Activated CD4-positive, alpha-beta T cell treated with anti-CD3 and anti-CD28 coated beads, Interleukin-10, Interleukin-2, amounts not matched to agents 100 ng/mL and 50 ng/mL, durations not matched to agents 16 hours and 8 hours (primary cell): ENCODE results near the gene SERF2.

ENCODE experiments used
- DNase-seq: peaks from one replicate; pipeline ENCODE4 v3.0.0-alpha.2; 2020

Gene SERF2

DNA sequence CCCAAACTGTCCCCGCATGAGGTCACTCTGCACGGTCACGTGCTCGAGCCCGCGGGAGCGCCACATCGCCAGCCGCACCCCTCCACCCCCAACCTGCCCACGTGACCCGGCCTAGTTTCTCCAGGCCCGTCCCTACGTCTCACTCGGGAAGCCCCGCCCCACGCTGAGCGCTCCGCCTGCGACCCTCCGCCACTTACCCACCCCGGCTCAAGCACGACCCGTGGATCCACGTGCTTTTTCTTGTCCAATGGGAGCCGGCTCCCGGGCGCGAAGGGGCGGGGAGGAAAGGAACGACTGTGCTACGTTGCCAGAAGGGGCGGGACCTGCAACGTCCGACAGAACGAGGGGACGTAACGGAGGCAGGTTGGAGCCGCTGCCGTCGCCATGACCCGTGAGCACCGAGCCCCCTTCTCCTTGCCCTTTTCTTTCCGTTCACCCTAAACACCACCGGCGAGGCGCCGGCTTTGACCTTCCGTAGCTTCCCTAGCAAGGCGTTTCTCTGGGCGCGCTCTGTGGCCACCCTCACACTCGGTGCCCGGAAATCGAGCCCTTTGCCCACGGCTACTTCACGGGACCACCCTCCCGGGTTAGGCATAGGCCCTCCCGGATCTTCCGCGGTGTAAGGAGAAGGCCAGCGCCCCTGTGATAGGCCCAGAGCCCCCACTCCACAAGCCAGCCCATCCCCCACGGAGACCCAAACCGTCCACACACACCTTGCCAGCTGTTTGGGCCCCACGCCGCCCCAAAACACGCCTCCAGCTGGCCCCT is at the start of gene SERF2:
Gene SERF2 (plus strand): TSS at position 328 of the 768 bp plus-strand sequence. CDS start 57 bp downstream, at position 385.
- DNase-seq: peak; percentile 100

DNA sequence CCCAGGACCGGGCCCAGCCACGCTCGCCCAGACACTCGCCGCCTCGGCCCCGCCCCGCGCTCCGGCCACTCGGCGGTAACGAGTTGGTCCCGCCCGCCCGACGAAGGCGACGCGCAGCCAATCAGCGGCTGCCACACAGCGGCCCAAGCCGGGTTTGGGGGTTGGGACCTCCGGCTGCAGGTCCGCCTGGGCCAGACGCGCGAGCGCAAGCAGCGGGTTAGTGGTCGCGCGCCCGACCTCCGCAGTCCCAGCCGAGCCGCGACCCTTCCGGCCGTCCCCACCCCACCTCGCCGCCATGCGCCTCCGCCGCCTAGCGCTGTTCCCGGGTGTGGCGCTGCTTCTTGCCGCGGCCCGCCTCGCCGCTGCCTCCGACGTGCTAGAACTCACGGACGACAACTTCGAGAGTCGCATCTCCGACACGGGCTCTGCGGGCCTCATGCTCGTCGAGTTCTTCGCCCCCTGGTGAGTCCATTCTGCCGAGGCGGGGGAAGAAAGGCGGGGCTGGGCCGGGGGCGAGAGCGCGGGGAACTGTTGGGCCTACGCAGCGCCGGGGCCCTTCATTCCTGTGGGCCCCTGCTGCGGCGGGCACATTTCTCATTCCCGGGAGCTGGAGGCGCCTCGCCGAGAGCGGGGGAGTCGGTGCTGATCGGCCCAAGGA is 45.7 kb upstream of the SERF2 start, which contains the start of gene PDIA3:
Gene PDIA3 (plus strand): TSS at position 194 of the 658 bp plus-strand sequence. CDS start 102 bp downstream, at position 296.
- DNase-seq: peak; percentile 96

DNA sequence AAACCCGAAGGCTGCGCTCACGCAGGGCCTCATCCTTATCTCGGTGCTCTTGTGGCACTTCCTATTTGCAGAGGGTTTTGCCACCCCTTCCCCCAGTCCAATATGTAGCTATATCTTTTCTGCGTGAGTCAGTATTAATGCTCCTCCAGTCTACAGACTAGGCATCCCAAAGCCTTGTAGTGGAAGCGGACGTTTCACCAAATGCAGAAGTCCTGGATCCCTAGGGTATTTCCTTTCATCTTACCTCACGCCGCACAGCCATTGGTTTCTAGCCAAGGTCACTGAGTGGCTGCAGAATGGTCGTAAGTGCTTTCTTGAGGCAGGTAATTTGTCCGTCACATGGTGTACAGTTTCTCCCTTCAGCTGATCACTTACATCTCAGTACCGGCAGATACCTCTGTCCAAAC is 45.2 kb upstream of the SERF2 start:
- DNase-seq: peak; percentile 27

DNA sequence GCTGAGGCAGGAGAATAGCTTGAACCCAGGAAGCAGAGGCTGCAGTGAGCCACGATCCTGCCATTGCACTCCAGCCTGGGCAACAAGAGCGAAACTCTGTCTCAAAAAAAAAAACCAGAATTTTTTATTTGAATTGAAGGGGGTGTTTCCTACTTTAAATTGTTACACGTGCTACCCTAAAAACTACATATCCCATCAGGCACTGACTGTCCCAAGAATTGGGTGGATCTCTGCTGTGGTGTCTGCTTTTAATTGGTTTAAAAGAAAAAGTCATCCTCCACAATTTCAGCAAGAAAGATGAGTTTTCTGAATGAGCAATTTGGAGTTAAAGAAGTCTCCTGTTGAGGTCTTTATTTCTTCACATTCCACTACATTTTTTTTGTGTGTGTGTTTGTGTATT is 43.7 kb upstream of the SERF2 start:
- peak; percentile 47 for DNase-seq

DNA sequence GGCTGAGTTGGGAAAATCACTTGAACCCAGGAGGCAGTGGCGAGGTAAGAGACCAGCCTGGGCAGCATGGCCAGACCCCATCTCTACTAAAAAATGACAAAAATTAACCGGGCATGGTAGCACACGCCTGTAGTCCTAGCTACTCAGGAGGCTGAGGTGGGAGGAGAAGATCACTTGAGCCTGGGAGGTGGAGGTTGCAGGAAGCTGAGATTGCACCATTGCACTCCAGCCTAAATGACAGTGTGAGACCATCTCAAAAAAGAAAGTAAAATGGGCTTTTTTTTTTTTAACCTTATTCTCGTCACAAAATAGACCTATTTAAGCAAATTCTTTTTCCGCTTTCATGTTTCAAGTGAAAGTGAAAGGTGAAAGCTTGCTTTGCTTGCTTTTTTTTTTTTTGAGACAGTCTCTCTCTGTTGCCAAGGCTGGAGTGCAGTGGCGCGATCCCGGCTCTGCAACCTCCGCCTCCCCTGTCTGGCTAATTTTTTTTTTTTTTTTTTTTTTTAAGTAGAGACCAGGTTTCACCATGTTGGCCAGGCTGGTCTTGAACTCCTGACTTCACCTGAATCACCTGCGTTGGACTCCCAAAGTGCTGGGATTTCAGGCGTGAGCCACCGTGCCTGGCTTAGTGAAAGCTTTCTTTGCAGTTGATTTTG is 42.3 kb upstream of the SERF2 start:
- DNase-seq: peak; percentile 78

DNA sequence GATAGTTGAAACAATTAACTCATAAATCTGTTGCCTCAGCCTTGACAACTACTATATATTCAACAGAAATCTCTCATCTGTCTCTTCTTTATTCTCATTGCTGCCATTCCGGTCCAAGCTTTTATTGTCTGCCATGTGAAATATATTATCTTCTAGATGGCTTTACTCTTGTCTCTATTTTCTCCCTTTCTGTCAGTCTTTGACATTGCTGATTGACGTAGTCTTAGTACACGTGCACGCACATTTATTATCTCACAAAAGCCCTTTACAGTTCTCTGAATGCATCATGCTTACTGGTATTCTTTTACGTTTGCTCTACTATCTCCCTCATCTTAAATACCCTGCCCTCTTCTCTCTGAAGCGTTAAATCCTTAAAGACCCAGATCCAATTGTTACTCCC is 40.2 kb upstream of the SERF2 start:
- DNase-seq: no peak

DNA sequence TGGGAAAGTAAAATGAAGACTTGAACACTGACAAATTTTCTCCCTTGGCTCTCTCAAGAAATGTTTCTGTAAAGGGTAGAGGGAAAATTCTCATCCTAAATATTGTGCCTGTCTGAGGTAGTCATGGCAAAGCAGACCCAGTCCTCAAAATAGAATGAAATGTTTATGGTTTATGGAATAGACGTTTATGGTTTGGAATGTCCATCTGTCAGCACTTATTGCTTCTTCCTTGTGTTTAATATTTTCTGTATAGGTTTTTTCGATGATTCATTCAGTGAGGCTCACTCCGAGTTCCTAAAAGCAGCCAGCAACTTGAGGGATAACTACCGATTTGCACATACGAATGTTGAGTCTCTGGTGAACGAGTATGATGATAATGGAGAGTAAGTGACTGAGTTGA is 29.3 kb upstream of the SERF2 start:
- no peak for DNase-seq

DNA sequence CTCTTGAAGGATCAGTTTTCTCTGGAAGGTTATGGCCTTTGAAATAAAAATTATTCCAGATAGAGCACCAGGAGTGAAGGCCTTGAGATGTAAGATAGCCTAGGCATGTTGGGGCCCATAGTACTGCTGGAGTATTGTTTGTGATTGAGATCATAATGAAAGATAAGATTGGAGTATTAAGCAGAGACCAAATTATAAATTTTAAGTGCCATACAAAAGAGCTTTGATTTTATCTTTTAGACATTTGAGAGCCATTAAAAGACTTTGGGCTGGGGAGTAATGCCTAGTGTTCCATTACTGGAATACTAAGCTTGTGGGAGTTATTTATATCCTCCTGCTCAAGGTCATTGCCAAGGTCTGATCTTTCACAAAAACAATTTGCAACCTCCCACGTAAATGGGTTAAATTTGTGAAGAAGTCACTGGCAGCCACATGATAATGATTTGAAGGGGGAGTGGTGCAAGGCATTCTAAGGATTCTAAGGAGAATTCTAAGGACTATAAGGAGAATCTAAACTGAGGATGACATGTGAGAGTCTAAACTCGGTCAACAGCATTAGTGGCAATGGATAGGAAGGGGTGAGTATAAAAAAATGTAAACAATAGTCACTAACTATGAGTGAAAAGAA is 28.2 kb upstream of the SERF2 start:
- no peak for DNase-seq

DNA sequence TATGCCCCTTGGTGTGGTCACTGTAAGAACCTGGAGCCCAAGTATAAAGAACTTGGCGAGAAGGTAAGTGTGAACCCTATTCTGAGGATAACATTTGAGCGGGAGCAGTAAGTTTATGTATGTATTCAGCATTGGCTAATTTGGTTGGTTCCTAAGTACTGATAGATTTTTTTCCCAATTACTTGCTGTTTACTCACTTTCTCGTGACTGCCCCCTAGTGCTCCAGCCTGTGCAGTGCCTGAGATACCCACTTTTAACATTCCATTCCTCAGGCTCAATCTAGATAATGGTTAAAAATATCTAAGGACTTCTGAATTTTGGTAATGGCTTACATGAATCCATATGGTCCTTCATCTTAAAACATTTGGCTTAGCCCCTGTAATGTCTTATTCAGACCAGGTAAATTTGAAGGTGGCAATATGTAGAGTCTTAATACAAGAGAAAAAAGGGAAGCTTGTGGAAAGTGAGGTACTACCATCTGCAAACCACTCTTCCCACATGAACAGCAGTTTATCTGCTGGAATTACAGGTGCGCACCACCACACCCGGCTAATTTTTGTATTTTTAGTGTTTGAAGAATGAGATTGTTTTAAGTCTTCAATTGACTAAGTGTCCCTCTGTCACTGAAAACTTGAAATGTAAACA is 22.4 kb upstream of the SERF2 start:
- peak; percentile 59 for DNase-seq

DNA sequence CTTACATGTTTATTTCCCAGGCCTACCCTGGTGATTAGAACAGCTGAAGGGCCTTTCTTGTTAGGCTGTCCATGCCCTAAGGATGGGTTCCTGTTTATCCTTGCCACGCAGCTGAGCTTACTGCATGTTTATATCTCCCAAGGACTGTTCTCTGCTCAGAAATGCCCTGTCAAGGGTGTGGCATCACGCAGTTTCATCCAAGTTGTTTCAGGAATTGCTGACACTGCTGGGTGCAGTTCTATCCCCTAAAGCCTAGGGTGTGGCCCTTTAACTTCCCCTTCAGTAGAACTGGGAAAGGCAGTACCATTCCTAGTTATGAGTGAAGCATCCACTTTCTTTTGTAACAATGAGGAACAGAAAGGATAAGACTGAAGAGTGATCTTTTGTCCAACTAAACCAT is 20.3 kb upstream of the SERF2 start:
- DNase-seq: no peak

DNA sequence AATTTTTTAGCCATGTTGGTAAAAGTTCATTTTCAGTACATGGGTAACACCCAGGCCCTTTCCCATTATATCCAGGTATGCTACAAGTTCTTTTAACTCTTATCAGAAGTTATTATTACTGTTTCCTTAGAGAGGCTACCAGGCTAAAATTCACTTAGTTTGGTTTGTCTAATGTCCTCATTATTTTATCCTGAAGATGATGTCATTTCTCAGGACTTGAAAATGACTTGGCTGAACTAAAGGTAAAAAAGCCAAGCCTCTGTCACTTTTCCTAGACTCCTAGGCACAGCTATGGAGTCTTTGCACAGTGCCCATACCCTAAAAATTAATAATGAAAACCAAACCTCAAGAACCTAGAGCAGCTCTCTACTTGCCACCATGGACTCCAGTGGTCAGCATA is 19.5 kb upstream of the SERF2 start:
- DNase-seq: no peak

DNA sequence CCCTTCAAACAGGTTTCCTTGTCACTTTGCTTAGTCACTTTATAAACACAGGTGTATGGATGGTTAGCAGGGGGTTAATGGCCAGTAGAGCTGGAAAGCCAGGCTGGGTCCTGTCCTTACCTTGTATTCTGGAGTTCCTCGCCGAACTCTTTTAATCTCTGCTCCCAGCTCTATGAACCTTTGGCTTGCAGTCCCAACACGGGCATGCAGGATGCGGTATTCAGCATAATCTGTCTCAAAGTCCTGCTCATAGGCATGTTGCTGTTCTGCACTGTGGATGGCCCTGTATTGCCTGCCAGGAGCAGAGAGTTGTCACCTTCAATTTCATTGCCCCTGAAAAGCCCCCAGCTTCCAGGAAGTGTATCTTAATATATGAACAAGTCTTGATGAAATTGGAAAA is 18.1 kb upstream of the SERF2 start:
- DNase-seq: no peak

DNA sequence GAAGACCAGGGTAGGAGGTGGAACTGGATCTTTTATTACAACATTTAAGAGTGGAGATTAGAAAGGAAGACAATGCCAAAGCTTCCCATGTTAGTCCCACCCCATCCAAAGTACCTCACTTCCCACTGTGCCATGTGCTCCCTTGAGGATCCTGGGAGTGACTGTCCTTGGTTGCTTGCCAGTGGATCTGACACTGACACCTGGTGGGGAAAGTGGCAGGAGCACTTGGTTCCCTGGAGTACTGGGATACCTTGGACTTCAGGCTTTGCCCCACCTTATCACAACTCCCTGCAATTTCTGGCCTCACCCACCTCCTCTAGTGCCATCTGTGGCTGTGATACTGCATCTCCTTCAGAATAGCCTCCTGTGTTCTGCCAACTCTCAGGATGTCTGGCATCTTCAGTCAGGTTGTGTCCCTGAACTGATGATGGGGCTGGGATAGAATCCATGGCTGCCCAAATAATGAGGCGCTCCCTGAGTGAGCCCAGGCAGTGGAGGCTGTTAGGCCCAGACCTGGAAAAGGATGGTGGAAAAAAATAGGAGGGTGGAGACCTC is 16.6 kb upstream of the SERF2 start:
- DNase-seq: no peak

DNA sequence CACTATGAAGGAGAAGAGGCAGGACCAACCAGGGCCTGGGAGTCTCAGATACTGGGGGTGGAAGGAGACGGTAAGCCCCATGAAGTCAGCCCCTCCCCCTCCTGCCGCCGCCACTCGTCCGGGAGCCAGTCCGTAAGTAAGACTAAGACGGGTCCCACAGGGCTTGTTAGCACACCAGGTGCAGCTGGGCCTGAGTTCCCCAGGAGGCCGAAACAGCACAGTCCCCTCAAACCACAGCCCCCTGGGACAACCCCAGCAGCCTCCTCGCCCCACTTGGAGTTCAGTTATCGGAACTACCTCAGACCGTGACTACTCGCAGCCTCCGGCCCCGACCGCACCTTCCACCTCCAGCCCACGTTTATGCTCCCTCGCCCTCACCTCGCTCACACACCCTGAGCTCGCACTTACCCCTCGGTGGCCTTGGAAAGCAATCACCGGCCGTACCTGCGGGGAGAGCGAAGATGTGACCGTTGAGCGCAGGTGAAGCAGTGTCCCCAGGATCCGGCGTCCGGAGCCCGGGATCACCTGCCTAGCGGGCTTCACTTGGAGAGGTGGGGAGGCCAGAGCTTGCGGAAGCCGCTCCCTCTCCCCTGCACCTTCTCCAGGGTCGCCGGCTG is 15.9 kb upstream of the SERF2 start:
- DNase-seq: no peak

DNA sequence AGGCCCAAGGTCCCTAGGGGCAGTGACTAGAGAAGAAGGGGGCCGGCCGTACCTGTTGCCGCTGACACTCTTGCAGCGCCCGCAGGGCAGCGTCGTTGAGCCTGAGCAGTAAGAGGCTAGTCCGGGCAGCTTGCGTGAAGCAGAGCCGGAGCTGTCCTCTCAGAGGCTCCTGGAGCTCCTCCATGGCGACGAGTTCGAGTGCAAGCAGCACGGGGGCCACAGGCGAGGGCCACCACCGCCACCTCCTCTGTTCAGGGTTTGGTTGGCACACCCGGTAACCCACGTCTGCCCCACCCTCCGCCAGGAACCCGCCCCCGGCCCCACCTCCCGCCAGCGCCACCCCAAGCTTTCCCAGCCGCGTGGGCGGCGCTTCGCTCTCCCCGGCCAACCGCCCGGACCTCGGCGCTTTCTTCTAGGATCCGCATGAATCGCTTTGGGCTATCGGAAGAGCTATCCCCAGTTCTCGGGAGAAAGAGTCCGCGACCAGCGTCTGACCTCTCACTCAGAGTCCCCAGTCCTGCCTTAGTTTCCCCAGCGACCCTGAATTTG is 15.3 kb upstream of the SERF2 start, which contains the start of gene ELL3:
Gene ELL3 (minus strand): TSS at position 249 of the 549 bp plus-strand sequence. CDS start 65 bp downstream, at position 184.
- DNase-seq: peak; percentile 82

DNA sequence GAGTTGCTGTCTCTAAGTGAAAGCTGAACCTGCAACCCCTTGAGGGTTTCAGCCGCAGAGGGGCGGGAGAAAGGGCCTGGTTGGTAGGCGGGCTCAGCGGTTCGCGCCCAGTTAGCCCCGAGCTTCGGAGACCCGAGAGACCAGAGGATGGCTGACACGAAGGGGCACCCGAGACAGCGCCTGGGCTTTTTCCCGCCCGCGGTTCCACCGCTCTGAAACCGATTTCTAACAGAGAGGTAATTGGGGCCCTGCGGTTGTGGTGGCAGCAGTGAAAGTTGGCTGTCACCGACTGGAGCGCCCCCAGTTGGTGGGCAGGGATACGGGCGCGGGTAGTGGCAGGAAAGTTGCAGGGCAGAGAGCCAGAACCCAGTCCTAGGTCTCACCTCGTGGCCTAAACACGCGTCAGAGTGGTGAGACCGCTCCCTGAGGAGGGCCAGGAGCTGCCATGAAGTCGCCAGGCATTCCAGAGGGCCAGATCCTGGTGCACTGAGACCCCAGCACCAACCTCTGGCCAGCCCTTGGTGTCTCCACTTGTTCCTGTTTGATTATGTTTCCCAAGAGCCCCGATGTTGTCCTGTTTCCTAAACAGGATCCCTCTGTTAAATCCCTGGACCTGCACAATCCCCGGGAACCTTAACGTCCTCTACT is 14.7 kb upstream of the SERF2 start:
- DNase-seq: peak; percentile 89

DNA sequence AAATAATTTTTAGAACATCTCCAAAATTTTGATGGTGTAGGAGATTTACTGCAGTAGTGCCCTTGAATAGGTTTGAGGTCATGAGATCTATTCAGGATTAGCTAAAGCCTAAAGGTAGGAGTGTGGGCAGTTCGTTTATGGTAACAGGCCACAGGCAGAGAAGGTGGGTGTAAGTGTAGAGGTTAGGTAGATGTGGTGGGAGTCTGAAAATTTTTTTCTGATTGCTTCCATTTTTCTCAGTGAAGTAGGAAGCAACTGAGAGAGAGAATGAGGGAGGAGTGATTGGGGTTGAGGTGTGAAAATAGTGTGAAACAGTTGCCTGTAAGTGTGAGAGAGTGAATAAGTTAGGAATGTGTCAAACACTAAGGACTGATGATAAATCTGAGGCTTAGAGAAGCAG is 13.1 kb upstream of the SERF2 start:
- DNase-seq: no peak

DNA sequence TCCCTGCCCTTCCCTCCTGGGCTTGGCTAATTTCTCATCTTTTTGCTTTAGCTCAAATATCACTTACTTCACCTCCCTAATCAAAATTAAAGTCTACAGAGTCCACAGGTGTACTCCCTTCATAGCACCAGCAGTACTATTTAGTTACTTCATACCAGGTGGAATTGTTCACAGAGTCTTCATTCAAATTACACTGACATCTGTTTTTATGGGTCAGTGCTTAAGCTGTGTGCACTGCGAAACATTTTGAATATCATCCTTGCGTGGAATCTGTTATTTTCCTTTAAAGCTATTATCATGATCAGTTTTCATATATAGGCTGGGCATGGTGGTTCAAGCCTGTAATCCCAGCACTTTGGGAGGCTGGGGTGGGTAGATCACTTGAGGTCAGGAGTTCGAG is 2.7 kb upstream of the SERF2 start:
- DNase-seq: no peak

DNA sequence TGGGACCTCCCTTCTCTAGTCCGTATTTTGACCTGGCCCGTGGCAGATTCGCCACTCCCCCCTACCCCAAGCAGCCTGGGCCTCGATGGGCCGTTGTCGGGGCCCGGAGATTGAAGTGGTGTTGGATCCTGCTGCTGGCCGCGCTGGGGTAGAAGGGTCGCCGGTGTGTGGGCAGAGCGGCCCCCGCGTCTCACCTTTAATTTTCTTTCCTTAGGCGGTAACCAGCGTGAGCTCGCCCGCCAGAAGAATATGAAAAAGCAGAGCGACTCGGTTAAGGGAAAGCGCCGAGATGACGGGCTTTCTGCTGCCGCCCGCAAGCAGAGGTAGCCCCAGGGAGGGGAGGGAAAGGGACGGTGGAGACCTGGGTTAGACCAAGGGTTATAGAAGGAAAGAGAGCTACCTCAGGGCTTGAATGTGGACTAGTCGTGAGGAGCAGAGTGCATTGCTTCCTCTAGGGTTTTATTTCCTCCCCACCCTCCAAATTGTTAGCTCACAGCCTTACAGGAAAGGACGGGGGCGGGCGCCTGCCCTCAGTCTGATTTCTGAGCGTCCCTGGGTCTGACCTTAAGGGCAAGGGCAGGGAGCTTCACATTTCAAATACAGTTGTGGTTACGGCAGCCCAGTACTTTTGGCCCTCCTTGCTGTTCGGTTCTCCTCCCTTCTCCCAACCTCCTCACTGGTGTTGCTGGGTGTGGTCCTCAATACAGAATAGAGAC is 799 bp downstream of the SERF2 start:
- peak; percentile 48 for DNase-seq

DNA sequence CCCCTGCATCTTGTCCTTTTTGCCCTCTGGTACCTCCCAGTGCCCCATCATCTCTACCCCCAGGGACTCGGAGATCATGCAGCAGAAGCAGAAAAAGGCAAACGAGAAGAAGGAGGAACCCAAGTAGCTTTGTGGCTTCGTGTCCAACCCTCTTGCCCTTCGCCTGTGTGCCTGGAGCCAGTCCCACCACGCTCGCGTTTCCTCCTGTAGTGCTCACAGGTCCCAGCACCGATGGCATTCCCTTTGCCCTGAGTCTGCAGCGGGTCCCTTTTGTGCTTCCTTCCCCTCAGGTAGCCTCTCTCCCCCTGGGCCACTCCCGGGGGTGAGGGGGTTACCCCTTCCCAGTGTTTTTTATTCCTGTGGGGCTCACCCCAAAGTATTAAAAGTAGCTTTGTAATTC is 1.5 kb downstream of the SERF2 start:
- no peak for DNase-seq
